Neural cell (in vitro differentiated cells): ENCODE measurements around the gene ZNF335. TPM values are rescaled to one million over a fixed set of nuclear protein-coding genes. Genes with fewer than 3 reads are reported as not detected.

Source experiments
- H2AFZ ChIP-seq: fragments of 200-600, 300-800 bp; sonication (generic), shearing (Covaris generic); 2 replicates; pipeline ENCODE4 v1.6.0; 2014; ENCODE audit warnings: low read depth, mild to moderate bottlenecking, antibody characterized with exemption, low read length, moderate library complexity
- H3F3A ChIP-seq: fragments of 200-600 bp; shearing (Covaris generic); 2 replicates; pipeline ENCODE4 v1.6.1; 2016; ENCODE audit warnings: mild to moderate bottlenecking, moderate library complexity, mixed read lengths, antibody characterized with exemption, low read length; ENCODE audit not compliant: insufficient read depth, poor library complexity, severe bottlenecking
- H3K27ac ChIP-seq: fragments of 200-600, 300-800 bp; sonication (generic), shearing (Covaris generic); 2 replicates; pipeline ENCODE4 v1.5.1; 2014; ENCODE audit warnings: mild to moderate bottlenecking, low read length, moderate library complexity
- H3K27me3 ChIP-seq: fragments of 300-800, 200-600 bp; sonication (generic), shearing (Covaris generic); 2 replicates; pipeline ENCODE4 v1.6.0; 2014; ENCODE audit warnings: mild to moderate bottlenecking, low read depth, low read length, moderate library complexity; ENCODE audit not compliant: insufficient read depth
- H3K36me3 ChIP-seq: fragments of 300-800, 200-600 bp; sonication (generic), shearing (Covaris generic); 2 replicates; pipeline ENCODE4 v1.5.1; 2014; ENCODE audit warnings: mild to moderate bottlenecking, antibody characterized with exemption, low read length, moderate library complexity; ENCODE audit not compliant: insufficient read depth
- H3K4me2 ChIP-seq: fragments of 300-800, 200-600 bp; sonication (generic), shearing (Covaris generic); 2 replicates; pipeline ENCODE4 v1.6.0; 2014; ENCODE audit warnings: mild to moderate bottlenecking, low read length
- H3K4me3 ChIP-seq: fragments of 300-800, 200-600 bp; sonication (generic), shearing (Covaris generic); 2 replicates; pipeline ENCODE4 v1.5.1; 2014; ENCODE audit warnings: mild to moderate bottlenecking, low read length, moderate library complexity
- H3K79me2 ChIP-seq: fragments of 200-600 bp; shearing (Covaris generic); replicated peaks from 2 replicates; pipeline ENCODE4 v1.6.0; 2014; ENCODE audit warnings: mild to moderate bottlenecking, low read length, moderate library complexity; ENCODE audit not compliant: insufficient read depth
- H3K9ac ChIP-seq: fragments of 300-800, 200-600 bp; sonication (generic), shearing (Covaris generic); 2 replicates; pipeline ENCODE4 v1.6.1; 2016; ENCODE audit warnings: mild to moderate bottlenecking, low read length, mixed read lengths
- H3K9me2 ChIP-seq: fragments of 200-600 bp; shearing (Covaris generic); 2 replicates; pipeline ENCODE4 v1.6.1; 2016; ENCODE audit warnings: mild to moderate bottlenecking, low read length, mixed read lengths; ENCODE audit not compliant: insufficient read depth
- H3K9me3 ChIP-seq: fragments of 200-600, 300-800 bp; sonication (generic), shearing (Covaris generic); 2 replicates; pipeline ENCODE4 v1.6.1; 2016; ENCODE audit warnings: mild to moderate bottlenecking, mixed run types, low read length, moderate library complexity, mixed read lengths
- H4K20me1 ChIP-seq: fragments of 200-600 bp; shearing (Covaris generic); 2 replicates; pipeline ENCODE4 v1.6.1; 2016; ENCODE audit warnings: mild to moderate bottlenecking, mixed run types; ENCODE audit not compliant: insufficient read depth
- EP300 ChIP-seq: fragments of 450-650 bp; conservative IDR thresholded peaks from 2 replicates; pipeline ENCODE4 v1.6.1; 2014; ENCODE audit warnings: antibody characterized with exemption, mild to moderate bottlenecking, moderate library complexity; ENCODE audit not compliant: poor library complexity, severe bottlenecking
- EZH2 ChIP-seq: fragments of 200-600, 300-800 bp; shearing (Covaris generic), sonication (generic); IDR thresholded peaks from 2 replicates; pipeline ENCODE4 v1.6.1; 2014; ENCODE audit warnings: antibody characterized with exemption, low read length, borderline replicate concordance, mild to moderate bottlenecking; ENCODE audit not compliant: insufficient read depth, poor library complexity, severe bottlenecking
- MXI1 ChIP-seq: fragments of 450-650 bp; conservative IDR thresholded peaks from 2 replicates; pipeline ENCODE4 v1.6.1; 2014; ENCODE audit warnings: antibody characterized with exemption, mild to moderate bottlenecking; ENCODE audit not compliant: poor library complexity, severe bottlenecking
- POLR2AphosphoS5 ChIP-seq: IDR thresholded peaks from 2 replicates; pipeline ENCODE4 v1.6.1; 2012
- RAD21 ChIP-seq: fragments of 450-650 bp; conservative IDR thresholded peaks from 2 replicates; pipeline ENCODE4 v1.6.1; 2014; ENCODE audit warnings: antibody characterized with exemption, mild to moderate bottlenecking, moderate library complexity
- REST ChIP-seq: IDR thresholded peaks from 2 replicates; pipeline ENCODE4 v1.6.1; 2012; ENCODE audit warnings: borderline replicate concordance
- SMC3 ChIP-seq: fragments of 450-650 bp; conservative IDR thresholded peaks from 2 replicates; pipeline ENCODE4 v1.6.1; 2014; ENCODE audit warnings: antibody characterized with exemption, mild to moderate bottlenecking, moderate library complexity; ENCODE audit not compliant: poor library complexity
- TAF1 ChIP-seq: IDR thresholded peaks from 2 replicates; pipeline ENCODE4 v1.6.1; 2012; ENCODE audit warnings: low read depth
- polyA plus RNA-seq: library from polyadenylated mRNA; depleted of rRNA; stranded (reverse); fragments of >200 nt; gene quantifications from 2 replicates; pipeline ENCODE4 v1.2.3, GENCODE V29; 2014
- TF ChIP-seq, protein P1 (sequence below): fragments of 450-650 bp; IDR thresholded peaks from 2 replicates; pipeline ENCODE4 v1.5.1; 2014; ENCODE audit warnings: antibody characterized with exemption, mild to moderate bottlenecking, moderate library complexity; ENCODE audit not compliant: poor library complexity, severe bottlenecking

The ZNF335 gene
- polyA plus RNA-seq, 1 donor from 2014 or later: 12.8 TPM

GRCh38 chr20:45908084-45908483 is 63.9 kb downstream of the ZNF335 start:
- TF ChIP-seq SMC3: no peak
- TF ChIP-seq RAD21: no peak
- TF ChIP-seq POLR2AphosphoS5: no peak
- TF ChIP-seq TAF1: no peak
- no peaks in the 10 kb centered on the region for H3F3A ChIP-seq

DNA sequence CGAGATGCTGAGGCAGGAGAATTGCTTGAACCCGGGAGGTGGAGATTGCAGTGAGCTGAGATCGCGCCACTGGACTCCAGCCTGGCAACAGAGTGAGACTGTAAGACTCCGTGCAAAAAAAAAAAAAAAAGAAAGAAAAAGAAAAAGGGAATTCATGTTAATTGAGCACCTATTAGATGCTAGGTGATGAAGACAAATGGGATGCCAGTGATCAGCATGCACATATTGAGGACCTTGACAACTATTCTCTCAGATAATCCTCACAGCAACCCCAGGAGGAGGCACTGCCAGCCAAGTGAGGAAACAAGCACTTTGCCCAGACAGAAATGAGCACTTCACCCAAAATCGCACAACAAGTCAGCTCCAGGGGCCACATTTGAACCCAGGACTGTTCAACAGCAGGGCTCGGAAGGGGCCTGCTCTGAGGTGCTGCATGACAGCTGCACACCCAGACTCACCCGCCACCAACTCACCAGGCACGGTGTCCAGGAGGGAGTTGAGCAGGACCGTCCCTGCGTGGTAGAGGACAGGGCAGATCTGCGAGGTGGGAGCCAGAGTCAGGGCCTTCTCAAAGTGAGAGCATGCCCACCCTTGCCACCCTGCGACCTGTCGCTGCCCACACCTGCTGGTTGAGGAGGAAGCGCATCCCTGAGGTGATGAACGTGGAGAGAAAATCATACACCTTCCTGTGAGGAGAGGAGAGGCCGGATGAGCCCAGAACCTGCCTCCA is 64.6 kb downstream of the ZNF335 start:
- H3K4me3 ChIP-seq: no peak overlapping the region
- TF ChIP-seq TAF1 (no peak), SMC3 (no peak), EZH2 (no peak), REST (no peak), EP300 (no peak), MXI1 (no peak), POLR2AphosphoS5 (no peak), RAD21 (no peak)
- TF ChIP-seq, protein P1, sequence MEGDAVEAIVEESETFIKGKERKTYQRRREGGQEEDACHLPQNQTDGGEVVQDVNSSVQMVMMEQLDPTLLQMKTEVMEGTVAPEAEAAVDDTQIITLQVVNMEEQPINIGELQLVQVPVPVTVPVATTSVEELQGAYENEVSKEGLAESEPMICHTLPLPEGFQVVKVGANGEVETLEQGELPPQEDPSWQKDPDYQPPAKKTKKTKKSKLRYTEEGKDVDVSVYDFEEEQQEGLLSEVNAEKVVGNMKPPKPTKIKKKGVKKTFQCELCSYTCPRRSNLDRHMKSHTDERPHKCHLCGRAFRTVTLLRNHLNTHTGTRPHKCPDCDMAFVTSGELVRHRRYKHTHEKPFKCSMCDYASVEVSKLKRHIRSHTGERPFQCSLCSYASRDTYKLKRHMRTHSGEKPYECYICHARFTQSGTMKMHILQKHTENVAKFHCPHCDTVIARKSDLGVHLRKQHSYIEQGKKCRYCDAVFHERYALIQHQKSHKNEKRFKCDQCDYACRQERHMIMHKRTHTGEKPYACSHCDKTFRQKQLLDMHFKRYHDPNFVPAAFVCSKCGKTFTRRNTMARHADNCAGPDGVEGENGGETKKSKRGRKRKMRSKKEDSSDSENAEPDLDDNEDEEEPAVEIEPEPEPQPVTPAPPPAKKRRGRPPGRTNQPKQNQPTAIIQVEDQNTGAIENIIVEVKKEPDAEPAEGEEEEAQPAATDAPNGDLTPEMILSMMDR: no peak
- no peak overlapping the region for H2AFZ ChIP-seq
- no peaks in the 10 kb centered on the region for H3K9me3 ChIP-seq
- H3K27me3 ChIP-seq: no peaks in the 10 kb centered on the region
- no peaks in the 10 kb centered on the region for H3F3A ChIP-seq
- H3K9me2 ChIP-seq: no peaks in the 10 kb centered on the region
- no peak overlapping the region for H3K9ac ChIP-seq
- H3K79me2 ChIP-seq: no peaks in the 10 kb centered on the region
- no peaks in the 10 kb centered on the region for H3K36me3 ChIP-seq
- H3K4me2 ChIP-seq: no peak overlapping the region
- no peaks in the 10 kb centered on the region for H4K20me1 ChIP-seq
- no peak overlapping the region for H3K27ac ChIP-seq

More at GRCh38 chr20:45908084-45908483, 63.9 kb downstream of the ZNF335 start:
- no peak overlapping the region for H3K4me2 ChIP-seq
- H3K36me3 ChIP-seq: no peaks in the 10 kb centered on the region
- H3K4me3 ChIP-seq: no peak overlapping the region
- H3K9ac ChIP-seq: no peak overlapping the region
- H3K9me3 ChIP-seq: no peaks in the 10 kb centered on the region
- H3K27me3 ChIP-seq: no peaks in the 10 kb centered on the region
- no peak overlapping the region for H2AFZ ChIP-seq
- H3K79me2 ChIP-seq: no peaks in the 10 kb centered on the region
- no peaks in the 10 kb centered on the region for H4K20me1 ChIP-seq
- H3K9me2 ChIP-seq: no peaks in the 10 kb centered on the region
- no peak overlapping the region for H3K27ac ChIP-seq
